ENCODE measurements around the gene AVL9.

GRCh38 chr7:32532086-32532485, 36.8 kb downstream of the AVL9 start:
- TF ChIP-seq CTCF (IDR thresholded peaks at IDR 0.05): no peak
- TF ChIP-seq POLR2A (IDR thresholded peaks at IDR 0.05): no peak
